GM18505 (cell line): ENCODE data around the gene RNF213.

ENCODE experiments used
- ATAC-seq: cut with Tn5 transposase; IDR thresholded peaks from one replicate; pipeline ENCODE4 v1.9.1; 2021; ENCODE audit not compliant: unreplicated experiment
- POLR2A ChIP-seq: IDR thresholded peaks from 4 replicates; pipeline ENCODE4 v1.6.1; 2011; ENCODE audit warnings: borderline replicate concordance; ENCODE audit not compliant: insufficient read depth, insufficient read length; ENCODE audit errors: extremely low read depth

RNF213 gene

GRCh38 chr17:80445726-80446110 lies 185.1 kb downstream of the RNF213 start:
- no peak for ATAC-seq
- TF ChIP-seq POLR2A: no peak

- TF ChIP-seq POLR2A: no peak
Observed at GRCh38 chr17:80446645-80447405, 186.2 kb downstream of the RNF213 start.

GRCh38 chr17:80447790-80448189 lies 187.1 kb downstream of the RNF213 start:
- ATAC-seq: no peak
- TF ChIP-seq POLR2A: no peak

More at GRCh38 chr17:80446645-80447405, 186.2 kb downstream of the RNF213 start:
- no peak for ATAC-seq
